SKM-1 treated with dmso at 0.1 percent for 144 hours (cell line): Measurements from ENCODE around the gene CMIP.

Experiments used
- DNase-seq: peaks from one replicate; lab custom pipeline; 2025; ENCODE audit not compliant: unreplicated experiment; lab: John Stamatoyannopoulos, UW

CMIP gene

GRCh38 chr16:81650281-81650680 is 205.7 kb downstream of the CMIP start:
- DNase-seq: no peak

- no peak for DNase-seq
Measured at GRCh38 chr16:81650982-81651562, 206.5 kb downstream of the CMIP start.

- no peak for DNase-seq
Measured at GRCh38 chr16:81651758-81652718, 207.4 kb downstream of the CMIP start.

- DNase-seq: no peak
Measured at GRCh38 chr16:81652798-81653505, 208.3 kb downstream of the CMIP start.

GRCh38 chr16:81654346-81654745 is 209.7 kb downstream of the CMIP start:
- no peak for DNase-seq

GRCh38 chr16:81655469-81656162 is 211.0 kb downstream of the CMIP start:
- no peak for DNase-seq

- DNase-seq: no peak
Measured at GRCh38 chr16:81657224-81657623, 212.6 kb downstream of the CMIP start.

GRCh38 chr16:81657781-81658180 is 213.2 kb downstream of the CMIP start:
- no peak for DNase-seq

- DNase-seq: no peak
Measured at GRCh38 chr16:81658373-81658772, 213.8 kb downstream of the CMIP start.

GRCh38 chr16:81659249-81659648 is 214.6 kb downstream of the CMIP start:
- DNase-seq: no peak

GRCh38 chr16:81661082-81661481 is 216.5 kb downstream of the CMIP start:
- DNase-seq: no peak

- no peak for DNase-seq
Measured at GRCh38 chr16:81664153-81664552, 219.5 kb downstream of the CMIP start.

GRCh38 chr16:81665588-81665987 is 221.0 kb downstream of the CMIP start:
- DNase-seq: no peak

- no peak for DNase-seq
Measured at GRCh38 chr16:81666113-81666512, 221.5 kb downstream of the CMIP start.

- DNase-seq: no peak
Measured at GRCh38 chr16:81668243-81669097, 223.9 kb downstream of the CMIP start.

- no peak for DNase-seq
Measured at GRCh38 chr16:81669473-81670350, 225.1 kb downstream of the CMIP start.

GRCh38 chr16:81671738-81672597 is 227.4 kb downstream of the CMIP start:
- no peak for DNase-seq

- no peak for DNase-seq
Measured at GRCh38 chr16:81673432-81673831, 228.8 kb downstream of the CMIP start.
